ENCODE data around the gene SH2B2. TPM values are rescaled to one million over a fixed set of nuclear protein-coding genes. Genes with fewer than 3 reads are reported as not detected.

The SH2B2 gene
- total and polyA plus RNA-seq, 2 experiments from 2014 or later = 0.86 to 1.1 TPM

GRCh38 chr7:102283477-102284189, 3.0 kb upstream of the SH2B2 start:
- Histone ChIP-seq H3K4me2 (ENCODE audit: unreplicated experiment) (no peak overlapping the region), H3K27ac (no peak overlapping the region), H3K9ac (no peak overlapping the region), H3K4me1 (ENCODE audit: insufficient read depth) (no peaks in the 10 kb centered on the region), H3K9me3 (ENCODE audit: low read depth) (no peaks in the 10 kb centered on the region), H3F3A (ENCODE audit: insufficient read depth) (no peaks in the 10 kb centered on the region), H3K79me2 (ENCODE audit: insufficient read depth) (no peaks in the 10 kb centered on the region), H3K9me2 (ENCODE audit: insufficient read depth) (no peaks in the 10 kb centered on the region), H4K20me1 (ENCODE audit: insufficient read depth) (no peaks in the 10 kb centered on the region), H3K4me3 (no peak overlapping the region), H2AFZ (no peak overlapping the region), H3K36me3 (ENCODE audit: low read depth) (no peaks in the 10 kb centered on the region), H3K27me3 (replicated peaks; ENCODE audit: insufficient read depth) (no peaks in the 10 kb centered on the region)
- no peak for DNase-seq
- WGBS, 2 experiments (ENCODE audit: low coverage in 1 of 2, low lambda C conversion rate in 2 of 2, missing lambda C conversion rate in 2 of 2) = 72 to 77% methylated on average over 9 to 10 of the region's 10 CpGs
- in situ Hi-C loops (cut with MboI) = loop anchor here (10.0 kb wide), 1 partner anchor 111 kb away; the partner anchor contains the start of gene PRKRIP1
- TF ChIP-seq EZH2phosphoT487 (IDR thresholded peaks at IDR 0.05; ENCODE audit: insufficient read depth, low read depth) = no peak
- no peak for TF ChIP-seq EZH2 (IDR thresholded peaks at IDR 0.05; ENCODE audit: insufficient read depth, poor library complexity, severe bottlenecking)

- in situ Hi-C loops (cut with MboI) = loop anchor here (10.0 kb wide), 1 partner anchor 110 kb away; the partner anchor contains the start of gene PRKRIP1
- Histone ChIP-seq H3K79me2 (ENCODE audit: insufficient read depth) (no peaks in the 10 kb centered on the region), H3K9ac (no peak overlapping the region), H3K4me2 (ENCODE audit: unreplicated experiment) (no peak overlapping the region), H3K4me3 (no peak overlapping the region), H3K27me3 (replicated peaks; ENCODE audit: insufficient read depth) (no peaks in the 10 kb centered on the region), H2AFZ (no peak overlapping the region), H4K20me1 (ENCODE audit: insufficient read depth) (no peaks in the 10 kb centered on the region), H3K9me2 (ENCODE audit: insufficient read depth) (no peaks in the 10 kb centered on the region), H3K36me3 (ENCODE audit: low read depth) (no peaks in the 10 kb centered on the region), H3K9me3 (ENCODE audit: low read depth) (no peaks in the 10 kb centered on the region), H3F3A (ENCODE audit: insufficient read depth) (no peaks in the 10 kb centered on the region), H3K27ac (no peak overlapping the region), H3K4me1 (ENCODE audit: insufficient read depth) (no peaks in the 10 kb centered on the region)
- TF ChIP-seq EZH2 (IDR thresholded peaks at IDR 0.05; ENCODE audit: insufficient read depth, poor library complexity, severe bottlenecking) (no peak), EZH2phosphoT487 (IDR thresholded peaks at IDR 0.05; ENCODE audit: insufficient read depth, low read depth) (no peak)
- DNase-seq = no peak
- 72 to 75% methylated on average over 7 to 12 of the region's 12 CpGs for WGBS, 2 experiments (ENCODE audit: low coverage in 1 of 2, low lambda C conversion rate in 2 of 2, missing lambda C conversion rate in 2 of 2)
Observed at GRCh38 chr7:102284399-102284798, 2.3 kb upstream of the SH2B2 start.

GRCh38 chr7:102284891-102285539, 1.7 kb upstream of the SH2B2 start:
- no peak for DNase-seq
- no peaks in the 10 kb centered on the region for H3K4me1 ChIP-seq (ENCODE audit: insufficient read depth)
- H3K36me3 ChIP-seq (ENCODE audit: low read depth) = no peaks in the 10 kb centered on the region
- in situ Hi-C loops (cut with MboI) = loop anchor here (10.0 kb wide), 1 partner anchor 110 kb away; the partner anchor contains the start of gene PRKRIP1
- no peak overlapping the region for H2AFZ ChIP-seq
- no peaks in the 10 kb centered on the region for H3F3A ChIP-seq (ENCODE audit: insufficient read depth)
- no peak overlapping the region for H3K27ac ChIP-seq
- TF ChIP-seq EZH2 (IDR thresholded peaks at IDR 0.05; ENCODE audit: insufficient read depth, poor library complexity, severe bottlenecking) (no peak), EZH2phosphoT487 (IDR thresholded peaks at IDR 0.05; ENCODE audit: insufficient read depth, low read depth) (no peak)
- H3K9me2 ChIP-seq (ENCODE audit: insufficient read depth) = no peaks in the 10 kb centered on the region
- 81% methylated on average over 17 to 19 of the region's 19 CpGs for WGBS, 2 experiments (ENCODE audit: low coverage in 1 of 2, low lambda C conversion rate in 2 of 2, missing lambda C conversion rate in 2 of 2)
- no peak overlapping the region for H3K4me2 ChIP-seq (ENCODE audit: unreplicated experiment)
- no peak overlapping the region for H3K4me3 ChIP-seq
- H3K79me2 ChIP-seq (ENCODE audit: insufficient read depth) = no peaks in the 10 kb centered on the region
- H4K20me1 ChIP-seq (ENCODE audit: insufficient read depth) = no peaks in the 10 kb centered on the region
- H3K9ac ChIP-seq = no peak overlapping the region
- H3K9me3 ChIP-seq (ENCODE audit: low read depth) = no peaks in the 10 kb centered on the region
- H3K27me3 ChIP-seq (replicated peaks; ENCODE audit: insufficient read depth) = no peaks in the 10 kb centered on the region

- H3K4me1 ChIP-seq (ENCODE audit: insufficient read depth) = no peaks in the 10 kb centered on the region
- H3K79me2 ChIP-seq (ENCODE audit: insufficient read depth) = no peaks in the 10 kb centered on the region
- peak overlapping the region; percentile 75 for H3K4me3 ChIP-seq
- H3K36me3 ChIP-seq (ENCODE audit: low read depth) = no peaks in the 10 kb centered on the region
- H2AFZ ChIP-seq = peak overlapping the region; percentile 89; the same call in 1 of the 2 replicates
- DNase-seq = no peak
- H3F3A ChIP-seq (ENCODE audit: insufficient read depth) = no peaks in the 10 kb centered on the region
- peak overlapping the region; percentile 80 for H3K4me2 ChIP-seq (ENCODE audit: unreplicated experiment)
- H3K9ac ChIP-seq = peak overlapping the region; percentile 80
- H3K27ac ChIP-seq = no peak overlapping the region
- in situ Hi-C loops (cut with MboI) = loop anchor here (10.0 kb wide), 1 partner anchor 109 kb away; the partner anchor contains the start of gene PRKRIP1
- 30 to 35% methylated on average over 12 to 19 of the region's 19 CpGs for WGBS, 2 experiments (ENCODE audit: low coverage in 1 of 2, low lambda C conversion rate in 2 of 2, missing lambda C conversion rate in 2 of 2)
- no peak for TF ChIP-seq EZH2 (IDR thresholded peaks at IDR 0.05; ENCODE audit: insufficient read depth, poor library complexity, severe bottlenecking)
- TF ChIP-seq EZH2phosphoT487 (IDR thresholded peaks at IDR 0.05; ENCODE audit: insufficient read depth, low read depth) = no peak
- H3K9me3 ChIP-seq (ENCODE audit: low read depth) = no peaks in the 10 kb centered on the region
- no peaks in the 10 kb centered on the region for H4K20me1 ChIP-seq (ENCODE audit: insufficient read depth)
- no peaks in the 10 kb centered on the region for H3K27me3 ChIP-seq (replicated peaks; ENCODE audit: insufficient read depth)
- no peaks in the 10 kb centered on the region for H3K9me2 ChIP-seq (ENCODE audit: insufficient read depth)
Observed at GRCh38 chr7:102285540-102286236, 980 bp upstream of the SH2B2 start.
